Endodermal cell (in vitro differentiated cells): ENCODE measurements around the gene KCNA2. TPM values are rescaled to one million over a fixed set of nuclear protein-coding genes. Genes with fewer than 3 reads are reported as not detected.

Source experiments
- DNase-seq: peaks from one replicate; pipeline ENCODE4 v3.0.0-alpha.2; 2017
- H3K27ac ChIP-seq: 2 replicates; pipeline ENCODE4 v1.5.1; 2013; ENCODE audit warnings: mild to moderate bottlenecking, low read depth, low read length, moderate library complexity
- H3K27me3 ChIP-seq: 2 replicates; pipeline ENCODE4 v1.6.1; 2013; ENCODE audit warnings: mild to moderate bottlenecking, low read length, moderate library complexity; ENCODE audit not compliant: insufficient read depth, control insufficient read depth, poor library complexity, severe bottlenecking
- H3K36me3 ChIP-seq: 2 replicates; pipeline ENCODE4 v1.7.0; 2013; ENCODE audit warnings: mild to moderate bottlenecking, low read length, moderate library complexity; ENCODE audit not compliant: control insufficient read depth, insufficient read depth
- H3K4me1 ChIP-seq: one replicate; pipeline ENCODE4 v1.7.0; 2013; ENCODE audit warnings: low read length; ENCODE audit not compliant: control insufficient read depth, insufficient read depth
- H3K4me3 ChIP-seq: 2 replicates; pipeline ENCODE4 v1.5.1; 2013; ENCODE audit warnings: mild to moderate bottlenecking, low read length, moderate library complexity
- H3K9ac ChIP-seq: 2 replicates; pipeline ENCODE4 v1.6.1; 2013; ENCODE audit warnings: mild to moderate bottlenecking, low read length, moderate library complexity; ENCODE audit not compliant: poor library complexity, severe bottlenecking; ENCODE audit errors: extremely low read depth
- H3K9me3 ChIP-seq: 2 replicates; pipeline ENCODE4 v1.6.1; 2013; ENCODE audit warnings: mild to moderate bottlenecking, low read length, moderate library complexity; ENCODE audit not compliant: control insufficient read depth
- H3K27ac Mint-ChIP-seq: 2 replicates; pipeline ENCODE4 v1.8.0; 2020; ENCODE audit warnings: mixed read lengths
- H3K27me3 Mint-ChIP-seq: 2 replicates; pipeline ENCODE4 v1.8.0; 2021; ENCODE audit warnings: mild to moderate bottlenecking, mixed read lengths; ENCODE audit not compliant: insufficient read depth
- H3K36me3 Mint-ChIP-seq: 2 replicates; pipeline ENCODE4 v1.8.0; 2020; ENCODE audit warnings: low read depth, mixed read lengths
- H3K4me1 Mint-ChIP-seq: 2 replicates; pipeline ENCODE4 v1.8.0; 2020; ENCODE audit warnings: mixed read lengths
- H3K4me3 Mint-ChIP-seq: 2 replicates; pipeline ENCODE4 v1.8.0; 2020; ENCODE audit warnings: mild to moderate bottlenecking, moderate library complexity, mixed read lengths
- H3K9me3 Mint-ChIP-seq: 2 replicates; pipeline ENCODE4 v1.8.0; 2020; ENCODE audit warnings: mild to moderate bottlenecking, mixed read lengths
- CTCF ChIP-seq: fragments of 200-600 bp; sonication (generic); conservative IDR thresholded peaks from 2 replicates; pipeline ENCODE4 v1.5.0; 2021; ENCODE audit warnings: antibody characterized with exemption, mild to moderate bottlenecking
- WGBS, 2 experiments: methylation state at CpG; one replicate each; pipeline versions ENCODE4 v1.1.5 to v1.1.7; 2013; ENCODE audit warnings: missing lambda C conversion rate in 2 of 2, mixed read lengths in 1 of 2; ENCODE audit not compliant: insufficient coverage in 1 of 2, insufficient read length in 1 of 2; 5-methylcytosine and 5-hydroxymethylcytosine counted together
- total RNA-seq, 2 donors: library from RNA; stranded (reverse); fragmentation: NEBNext Ultra II Directional in 1 of 2; extraction: Animal tissue kit (Norgen Biotek cat#: 25700) in 1 of 2; gene quantifications; 2 replicates in 1 of 2; 3 replicates in 1 of 2; pipeline ENCODE4 v1.2.1, GENCODE V29; 2021

The KCNA2 gene
- total RNA-seq, 2 donors from 2014 or later = 0.11 to 0.57 TPM

GRCh38 chr1:110610696-110611286 lies 4.6 kb upstream of the KCNA2 start:
- no peak for DNase-seq
- peaks cover 84% of the 10 kb centered on the region for H3K27me3 Mint-ChIP-seq
- H3K9me3 Mint-ChIP-seq = no peaks in the 10 kb centered on the region
- Histone ChIP-seq H3K27ac (no peak overlapping the region), H3K9me3 (no peaks in the 10 kb centered on the region), H3K4me3 (no peak overlapping the region), H3K9ac (no peak overlapping the region), H3K27me3 (peaks cover 95% of the 10 kb centered on the region), H3K36me3 (no peaks in the 10 kb centered on the region), H3K4me1 (peaks cover 7% of the 10 kb centered on the region)
- H3K36me3 Mint-ChIP-seq = no peaks in the 10 kb centered on the region
- H3K4me3 Mint-ChIP-seq = no peak overlapping the region
- peaks cover 15% of the 10 kb centered on the region for H3K4me1 Mint-ChIP-seq
- no peak overlapping the region for H3K27ac Mint-ChIP-seq
- TF ChIP-seq CTCF = no peak
- WGBS, 2 experiments = 97 to 100% methylated on average over 1 to 4 of the region's 4 CpGs

- H3K9me3 ChIP-seq = no peaks in the 10 kb centered on the region
- Mint-ChIP-seq H3K36me3 (no peaks in the 10 kb centered on the region), H3K27me3 (peaks cover 87% of the 10 kb centered on the region), H3K4me1 (peaks cover 16% of the 10 kb centered on the region), H3K27ac (no peak overlapping the region), H3K9me3 (no peaks in the 10 kb centered on the region), H3K4me3 (no peak overlapping the region)
- peaks cover 7% of the 10 kb centered on the region for H3K4me1 ChIP-seq
- H3K27ac ChIP-seq = no peak overlapping the region
- DNase-seq = no peak
- no peaks in the 10 kb centered on the region for H3K36me3 ChIP-seq
- H3K9ac ChIP-seq = no peak overlapping the region
- no peak for TF ChIP-seq CTCF
- no peak overlapping the region for H3K4me3 ChIP-seq
- peaks cover 97% of the 10 kb centered on the region for H3K27me3 ChIP-seq
These were observed 3.9 kb upstream of the KCNA2 start for GRCh38 chr1:110610084-110610483.

- Histone ChIP-seq H3K27me3 (peaks cover 97% of the 10 kb centered on the region), H3K4me3 (no peak overlapping the region), H3K27ac (no peak overlapping the region), H3K4me1 (peaks cover 7% of the 10 kb centered on the region), H3K9ac (no peak overlapping the region), H3K9me3 (no peaks in the 10 kb centered on the region), H3K36me3 (no peaks in the 10 kb centered on the region)
- peaks cover 16% of the 10 kb centered on the region for H3K4me1 Mint-ChIP-seq
- no peak overlapping the region for H3K4me3 Mint-ChIP-seq
- peaks cover 87% of the 10 kb centered on the region for H3K27me3 Mint-ChIP-seq
- DNase-seq = peak; percentile 50
- no peaks in the 10 kb centered on the region for H3K36me3 Mint-ChIP-seq
- 47 to 53% methylated on average over 9 to 13 of the region's 13 CpGs for WGBS, 2 experiments
- H3K9me3 Mint-ChIP-seq = no peaks in the 10 kb centered on the region
- H3K27ac Mint-ChIP-seq = no peak overlapping the region
- TF ChIP-seq CTCF = no peak
These were observed 2.1 kb upstream of the KCNA2 start for GRCh38 chr1:110608247-110608646.
